Measurements from ENCODE around the gene GTF2A1. TPM values are rescaled to one million over a fixed set of nuclear protein-coding genes. Genes with fewer than 3 reads are reported as not detected.

GTF2A1 gene
- total RNA-seq, 1 experiment from 2014 or later = 24.4 TPM

GRCh38 chr14:81177225-81177624 is 43.5 kb downstream of the GTF2A1 start:
- no TSS peak for BruUV-seq (replicated peaks)
- Histone ChIP-seq H3K36me3 (ENCODE audit: low read depth, low read length) (no peaks in the 10 kb centered on the region; the same call in 1 of the 2 replicates), H3K9me3 (ENCODE audit: low read length) (no peaks in the 10 kb centered on the region), H2AFZ (ENCODE audit: low read length) (no peak overlapping the region), H3K79me2 (ENCODE audit: low read length) (no peaks in the 10 kb centered on the region), H3K27me3 (ENCODE audit: low read length) (no peaks in the 10 kb centered on the region), H4K20me1 (ENCODE audit: low read length) (no peaks in the 10 kb centered on the region), H3K27ac (ENCODE audit: low read length) (no peak overlapping the region), H3K9me2 (replicated peaks; ENCODE audit: low read length) (no peaks in the 10 kb centered on the region), H3K4me3 (ENCODE audit: low read length) (no peak overlapping the region), H3K4me2 (ENCODE audit: low read length) (0 out of 2 replicates have a peak overlapping the region, but pooled peaks have one; percentile 5), H3K9ac (ENCODE audit: low read length) (no peak overlapping the region), H3F3A (ENCODE audit: low read length, unreplicated experiment) (no peaks in the 10 kb centered on the region), H3K4me1 (ENCODE audit: insufficient read depth, low read length) (peaks cover 12% of the 10 kb centered on the region; the same call in 1 of the 2 replicates)
- intact Hi-C loops (cut with micrococcal nuclease) = no loop called here
- ChIA-PET CTCF (interaction anchor here (0.7 kb wide), 1 partner anchor 146 kb away, joined by 3 read pairs; no protein-coding TSS in a partner anchor), POLR2A (ENCODE audit: unreplicated experiment) (no interaction called here)
- TF ChIP-seq EZH2 (IDR thresholded peaks at IDR 0.05; ENCODE audit: low read length, unreplicated experiment) (no peak), CTCF (conservative IDR thresholded peaks at IDR 0.05; ENCODE audit: low read depth, low read length) (no peak), EZH2phosphoT487 (IDR thresholded peaks at IDR 0.05; ENCODE audit: borderline replicate concordance, low read length) (no peak)
- ATAC-seq (no peak), DNase-seq (no peak)

GRCh38 chr14:81176241-81176640 is 44.5 kb downstream of the GTF2A1 start:
- CTCF ChIA-PET = no interaction called here
- H3K4me3 ChIP-seq (ENCODE audit: low read length) = no peak overlapping the region
- H3K4me2 ChIP-seq (ENCODE audit: low read length) = no peak overlapping the region
- no peaks in the 10 kb centered on the region for H3K9me3 ChIP-seq (ENCODE audit: low read length)
- no peaks in the 10 kb centered on the region for H3K79me2 ChIP-seq (ENCODE audit: low read length)
- TF ChIP-seq EZH2phosphoT487 (IDR thresholded peaks at IDR 0.05; ENCODE audit: borderline replicate concordance, low read length) = no peak
- no peak for TF ChIP-seq CTCF (conservative IDR thresholded peaks at IDR 0.05; ENCODE audit: low read depth, low read length)
- no peak for TF ChIP-seq EZH2 (IDR thresholded peaks at IDR 0.05; ENCODE audit: low read length, unreplicated experiment)
- no peak overlapping the region for H2AFZ ChIP-seq (ENCODE audit: low read length)
- H3K9me2 ChIP-seq (replicated peaks; ENCODE audit: low read length) = no peaks in the 10 kb centered on the region
- no peak overlapping the region for H3K9ac ChIP-seq (ENCODE audit: low read length)
- POLR2A ChIA-PET (ENCODE audit: unreplicated experiment) = no interaction called here
- no peaks in the 10 kb centered on the region for H3K27me3 ChIP-seq (ENCODE audit: low read length)
- ATAC-seq (no peak), DNase-seq (no peak)
- H3K4me1 ChIP-seq (ENCODE audit: insufficient read depth, low read length) = peaks cover 12% of the 10 kb centered on the region; the same call in 1 of the 2 replicates
- no peak overlapping the region for H3K27ac ChIP-seq (ENCODE audit: low read length)
- no peaks in the 10 kb centered on the region for H4K20me1 ChIP-seq (ENCODE audit: low read length)
- intact Hi-C loops (cut with micrococcal nuclease) = no loop called here
- H3K36me3 ChIP-seq (ENCODE audit: low read depth, low read length) = no peaks in the 10 kb centered on the region; the same call in 1 of the 2 replicates
- H3F3A ChIP-seq (ENCODE audit: low read length, unreplicated experiment) = no peaks in the 10 kb centered on the region
- no TSS peak for BruUV-seq (replicated peaks)

GRCh38 chr14:81172881-81173280 is 47.9 kb downstream of the GTF2A1 start:
- no peaks in the 10 kb centered on the region for H3F3A ChIP-seq (ENCODE audit: low read length, unreplicated experiment)
- POLR2A ChIA-PET (ENCODE audit: unreplicated experiment) = no interaction called here
- no peaks in the 10 kb centered on the region for H3K9me2 ChIP-seq (replicated peaks; ENCODE audit: low read length)
- no peaks in the 10 kb centered on the region for H3K9me3 ChIP-seq (ENCODE audit: low read length)
- DNase-seq (no peak), ATAC-seq (no peak)
- no peak overlapping the region for H2AFZ ChIP-seq (ENCODE audit: low read length)
- no peak overlapping the region for H3K4me2 ChIP-seq (ENCODE audit: low read length)
- no peak overlapping the region for H3K9ac ChIP-seq (ENCODE audit: low read length)
- H3K27ac ChIP-seq (ENCODE audit: low read length) = no peak overlapping the region
- H3K27me3 ChIP-seq (ENCODE audit: low read length) = no peaks in the 10 kb centered on the region
- BruUV-seq (replicated peaks) = no TSS peak
- H4K20me1 ChIP-seq (ENCODE audit: low read length) = no peaks in the 10 kb centered on the region
- peaks cover 18% of the 10 kb centered on the region for H3K4me1 ChIP-seq (ENCODE audit: insufficient read depth, low read length)
- H3K4me3 ChIP-seq (ENCODE audit: low read length) = no peak overlapping the region
- intact Hi-C loops (cut with micrococcal nuclease) = loop anchor here (5.0 kb wide), 1 partner anchor 111 kb away; no protein-coding TSS in a partner anchor
- no peaks in the 10 kb centered on the region for H3K36me3 ChIP-seq (ENCODE audit: low read depth, low read length)
- CTCF ChIA-PET = no interaction called here
- TF ChIP-seq EZH2phosphoT487 (IDR thresholded peaks at IDR 0.05; ENCODE audit: borderline replicate concordance, low read length) (no peak), EZH2 (IDR thresholded peaks at IDR 0.05; ENCODE audit: low read length, unreplicated experiment) (no peak), CTCF (conservative IDR thresholded peaks at IDR 0.05; ENCODE audit: low read depth, low read length) (no peak)
- no peaks in the 10 kb centered on the region for H3K79me2 ChIP-seq (ENCODE audit: low read length)
